T-helper 1 cell treated with Interleukin-12 subunit alpha and Interleukin-12 subunit beta and Interleukin-4 antibody, amounts not matched to agents 30 ng/mL and 1 ng/mL, for 36 hours (primary cell): ENCODE measurements around the gene CYP4F22. TPM values are rescaled to one million over a fixed set of nuclear protein-coding genes. Genes with fewer than 3 reads are reported as not detected.
"Not testable (repeated sequence)": the region's sequence is repeated elsewhere in the genome, so short reads cannot be mapped to it uniquely, and the experiment has no call there.

Experiments used
- intact Hi-C: fragments of 100-400 bp; cut with micrococcal nuclease; formaldehyde crosslinking; loops from one replicate; pipeline ENCODE4 v1.15.1; 2024
- total RNA-seq: library from RNA; stranded (reverse); gene quantifications from 2 replicates; pipeline ENCODE4 v1.2.3, GENCODE V29; 2022

CYP4F22 gene
- total RNA-seq, 1 donor from 2014 or later = 0.49 TPM

DNA sequence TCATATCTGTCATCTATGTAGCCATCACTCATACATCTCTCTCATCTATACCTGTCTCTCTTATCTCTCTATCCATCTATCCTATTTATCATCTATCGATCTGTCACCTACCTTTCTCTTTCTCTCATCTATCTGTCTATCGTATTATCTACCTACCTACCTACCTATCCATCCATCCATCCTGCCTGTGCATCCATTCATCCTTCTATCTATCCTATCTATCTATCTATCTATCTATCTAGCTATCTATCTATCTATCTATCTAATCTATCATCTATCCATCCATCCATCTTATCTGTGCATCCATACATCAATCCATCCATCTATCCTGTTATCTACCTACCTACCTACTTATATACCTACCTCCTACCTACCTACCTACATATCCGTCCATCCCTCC, 62.1 kb downstream of the CYP4F22 start:
- intact Hi-C loops = no loop called here

DNA sequence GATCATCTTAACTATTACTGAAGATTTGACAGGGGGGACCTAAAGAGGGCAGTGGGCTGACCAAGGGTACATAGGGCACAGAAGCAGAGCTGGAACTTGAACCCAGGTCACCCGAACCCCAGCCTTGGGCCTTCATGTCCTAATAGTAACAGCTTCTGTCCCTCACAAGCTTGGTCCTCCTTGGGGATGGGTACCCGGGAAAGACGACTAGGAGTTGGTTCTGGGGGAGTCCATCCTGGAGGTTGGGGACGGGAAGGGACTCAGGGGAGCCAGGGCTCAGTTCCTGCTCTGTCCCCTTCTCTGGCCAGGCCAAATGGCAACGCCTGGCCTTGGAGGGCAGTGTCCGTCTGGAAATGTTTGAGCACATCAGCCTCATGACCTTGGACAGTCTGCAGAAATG, 67.1 kb downstream of the CYP4F22 start:
- intact Hi-C loops = no loop called here

DNA sequence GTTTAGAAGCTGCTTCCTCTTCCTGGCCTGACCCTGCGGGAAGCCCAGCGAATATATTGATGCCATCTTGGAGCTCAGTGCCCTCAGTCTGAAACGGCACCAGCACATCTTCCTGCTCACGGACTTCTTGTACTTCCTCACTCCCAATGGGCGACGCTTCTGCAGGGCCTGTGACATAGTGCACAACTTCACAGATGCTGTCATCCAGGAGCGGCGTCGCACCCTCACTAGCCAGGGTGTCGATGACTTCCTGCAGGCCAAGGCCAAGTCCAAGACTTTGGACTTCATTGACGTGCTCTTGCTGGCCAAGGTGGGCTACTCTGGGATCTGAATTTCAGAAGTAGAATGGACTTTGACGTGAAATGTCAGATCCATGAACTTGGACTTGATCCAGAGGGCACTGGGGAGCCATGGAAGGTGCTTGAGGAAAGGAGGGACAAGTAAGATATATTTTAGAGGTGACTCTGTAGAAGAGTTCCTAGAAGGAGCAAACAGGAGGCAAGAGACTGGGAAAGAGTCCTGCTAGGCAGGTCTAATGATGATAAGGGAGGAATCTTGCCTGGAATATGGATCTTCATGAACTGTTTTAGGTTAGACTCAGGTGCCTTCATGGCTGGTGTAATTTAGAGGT, 68.3 kb downstream of the CYP4F22 start:
- intact Hi-C loops = no loop called here

DNA sequence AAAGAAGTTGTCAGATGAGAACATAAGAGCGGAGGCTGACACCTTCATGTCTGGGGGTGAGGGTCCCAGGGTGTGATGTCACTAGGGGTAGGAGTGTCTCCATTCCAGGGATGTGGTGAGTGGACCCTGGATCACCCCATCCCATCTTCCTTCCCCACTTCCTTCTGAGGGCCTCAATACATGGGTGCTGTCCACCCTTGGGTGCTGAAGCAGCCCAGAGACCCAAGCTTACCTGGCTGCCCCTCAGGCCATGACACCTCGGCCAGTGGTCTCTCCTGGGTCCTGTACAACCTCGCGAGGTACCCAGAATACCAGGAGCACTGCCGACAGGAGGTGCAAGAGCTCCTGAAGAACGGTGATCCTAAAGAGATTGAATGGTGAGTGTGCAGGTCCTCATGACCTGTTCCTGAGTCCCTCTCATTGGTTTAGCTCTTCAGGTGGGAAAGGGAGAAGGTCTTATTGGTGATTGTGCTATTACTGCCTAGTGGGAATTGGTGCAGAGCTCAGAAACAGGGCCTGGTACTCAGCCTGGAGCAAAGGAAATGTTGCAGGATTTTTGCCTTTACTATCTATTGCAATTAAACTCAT, 69.0 kb downstream of the CYP4F22 start:
- intact Hi-C loops = no loop called here

DNA sequence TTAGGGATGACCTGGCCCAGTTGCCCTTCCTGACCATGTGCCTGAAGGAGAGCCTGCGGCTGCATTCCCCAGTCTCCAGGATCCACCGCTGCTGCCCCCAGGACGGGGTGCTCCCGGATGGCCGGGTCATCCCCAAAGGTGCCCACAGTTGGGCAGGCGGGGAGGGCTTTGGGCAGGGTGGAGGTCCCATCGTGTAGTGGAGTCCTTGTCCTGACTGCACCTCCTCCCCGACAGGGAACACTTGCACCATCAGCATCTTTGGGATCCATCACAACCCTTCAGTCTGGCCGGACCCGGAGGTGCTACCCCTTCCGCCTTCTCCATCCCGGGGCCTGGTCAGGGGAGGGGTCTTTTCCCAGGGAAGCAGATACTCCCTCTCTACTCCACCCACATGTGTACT, 75.0 kb downstream of the CYP4F22 start:
- intact Hi-C loops = no loop called here

GRCh38 chr19:15584095-15584494, 75.8 kb downstream of the CYP4F22 start:
- intact Hi-C loops = loop anchor here (1.0 kb wide), 1 partner anchor 601 kb away; the partner anchor contains the start of gene FAM32A

- intact Hi-C loops = loop anchor here (1.0 kb wide), 1 partner anchor 601 kb away; the partner anchor contains the start of gene FAM32A
Measured at GRCh38 chr19:15584541-15585115, 76.3 kb downstream of the CYP4F22 start.

GRCh38 chr19:15587663-15588062, 79.3 kb downstream of the CYP4F22 start:
- intact Hi-C loops = no loop called here

DNA sequence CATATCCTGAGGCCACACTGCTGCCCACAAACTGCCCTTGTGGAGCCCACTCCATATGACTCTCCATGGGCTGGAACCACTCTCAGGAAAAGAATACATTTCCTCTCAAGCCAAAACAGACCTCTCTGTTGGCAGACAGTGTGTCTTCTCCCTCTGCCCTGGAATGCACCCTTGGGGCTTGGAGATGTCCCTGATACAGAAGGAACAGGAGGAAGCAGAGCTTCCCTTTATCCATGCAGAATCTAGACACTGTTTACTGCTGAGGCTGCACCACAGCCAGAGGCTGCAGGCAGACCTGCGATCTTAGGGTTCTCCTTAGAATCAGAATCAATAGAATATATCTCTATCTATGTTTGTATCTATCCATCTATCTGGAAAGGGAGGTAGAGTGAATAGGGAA, 79.9 kb downstream of the CYP4F22 start:
- intact Hi-C loops = no loop called here

- intact Hi-C loops = no loop called here
Measured at GRCh38 chr19:15589760-15590451, 81.6 kb downstream of the CYP4F22 start.

DNA sequence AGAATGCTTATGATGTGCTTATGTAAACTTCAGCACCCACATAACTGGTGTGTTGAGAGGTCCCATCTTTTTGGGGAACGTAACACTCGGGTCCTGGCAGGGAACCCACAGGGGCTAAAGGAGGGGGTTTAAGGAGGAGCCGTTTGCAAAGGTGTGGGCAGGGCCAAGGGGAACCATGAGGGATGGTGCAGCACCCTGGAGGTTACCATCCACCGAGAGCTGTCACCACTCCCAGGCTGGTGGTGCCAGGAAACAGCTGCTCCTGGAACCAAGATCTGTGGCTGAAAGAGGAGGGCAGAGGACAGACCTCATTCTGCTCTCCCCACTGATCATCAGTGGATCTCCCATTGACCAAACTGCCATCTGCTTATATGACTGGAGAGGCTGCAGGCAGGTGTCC, 83.5 kb downstream of the CYP4F22 start:
- intact Hi-C loops = no loop called here

DNA sequence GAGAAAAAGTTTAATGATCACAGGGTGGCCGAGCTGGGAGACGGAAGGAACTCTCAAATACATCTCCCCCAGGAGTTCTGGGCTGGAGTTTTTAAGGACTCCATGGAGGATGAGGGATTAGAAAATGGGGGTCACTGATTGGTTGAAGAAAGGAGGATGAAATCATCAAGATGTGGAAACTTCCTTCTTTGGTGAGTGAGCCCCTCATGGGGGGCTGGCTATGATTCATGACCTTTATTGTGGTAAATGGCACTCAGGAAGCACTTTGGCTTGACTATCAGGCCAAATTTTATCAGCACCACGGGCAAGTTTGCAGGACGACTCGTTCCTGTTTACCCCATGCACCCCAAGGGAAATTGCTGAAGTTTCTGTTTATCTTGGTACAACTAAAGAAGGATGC, 84.2 kb downstream of the CYP4F22 start:
- intact Hi-C loops = not testable (repeated sequence)

- intact Hi-C loops = not testable (repeated sequence)
Measured at GRCh38 chr19:15593766-15594165, 85.4 kb downstream of the CYP4F22 start.

DNA sequence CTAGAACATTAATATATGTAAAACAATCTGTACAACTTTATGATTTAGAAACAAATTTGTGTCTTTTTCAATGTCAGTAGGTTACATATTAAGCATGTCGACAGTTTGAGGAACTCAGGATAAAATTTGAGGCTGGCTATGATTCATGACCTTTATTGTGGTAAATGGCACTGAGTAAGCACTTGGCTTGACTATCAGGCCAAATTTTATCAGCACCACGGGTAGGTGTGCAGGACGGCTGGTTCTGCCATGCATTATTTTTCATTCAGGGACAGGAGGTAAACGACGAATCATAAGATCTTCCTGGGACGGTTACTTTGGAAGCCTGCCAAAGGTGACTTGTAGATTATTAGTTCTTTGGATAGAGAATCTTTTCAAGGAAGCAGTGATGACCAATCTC, 86.7 kb downstream of the CYP4F22 start:
- intact Hi-C loops = no loop called here

Other genes starting within 250 kb of the CYP4F22 start
- 122 and 126 TPM in 2 replicates for gene BRD4, start 176.0 kb upstream of the CYP4F22 start, total RNA-seq
- gene AKAP8, start 128.7 kb upstream of the CYP4F22 start, total RNA-seq = 53.5 and 57.5 TPM in 2 replicates
- gene AKAP8L, start 89.5 kb upstream of the CYP4F22 start, total RNA-seq = 84.4 and 91.4 TPM in 2 replicates
- 40.7 and 44.8 TPM in 2 replicates for gene WIZ, start 58.6 kb upstream of the CYP4F22 start, total RNA-seq
- 220 and 228 TPM in 2 replicates for gene RASAL3, start 44.0 kb upstream of the CYP4F22 start, total RNA-seq
- gene PGLYRP2, start 29.0 kb upstream of the CYP4F22 start, total RNA-seq = 0.25 and 0.34 TPM in 2 replicates
- not detected in 2 replicates for gene CYP4F8, start 106.7 kb downstream of the CYP4F22 start, total RNA-seq
- gene CYP4F3, start 132.4 kb downstream of the CYP4F22 start, total RNA-seq = 0.05 TPM in 1 of 2 replicates, not detected in the other
- gene CYP4F12, start 164.6 kb downstream of the CYP4F22 start, total RNA-seq = not detected in 2 replicates
- gene OR10H2, start 219.5 kb downstream of the CYP4F22 start, total RNA-seq = not detected in 2 replicates
- not detected in 2 replicates for gene OR10H3, start 229.5 kb downstream of the CYP4F22 start, total RNA-seq